Dendritic cell treated with granulocyte-macrophage colony-stimulating factor and Interleukin-4, amounts not matched to agents 40 ng/mL and 50 ng/mL, for 4 days (primary cell): Measurements from ENCODE around the gene ARL11.
"Not testable (repeated sequence)": the region's sequence is repeated elsewhere in the genome, so short reads cannot be mapped to it uniquely, and the experiment has no call there.

Experiments
- H3K27ac Mint-ChIP-seq: one replicate; pipeline ENCODE4 v1.8.0; 2022; ENCODE audit warnings: mild to moderate bottlenecking, mixed read lengths
- H3K27me3 Mint-ChIP-seq: one replicate; pipeline ENCODE4 v1.8.0; 2022; ENCODE audit warnings: mild to moderate bottlenecking, mixed read lengths
- H3K36me3 Mint-ChIP-seq: one replicate; pipeline ENCODE4 v1.8.0; 2022; ENCODE audit warnings: low read depth, mixed read lengths
- H3K4me1 Mint-ChIP-seq: one replicate; pipeline ENCODE4 v1.8.0; 2022; ENCODE audit warnings: low read depth, mixed read lengths
- H3K4me3 Mint-ChIP-seq: one replicate; pipeline ENCODE4 v1.8.0; 2022; ENCODE audit warnings: mild to moderate bottlenecking, moderate library complexity, mixed read lengths
- H3K9me3 Mint-ChIP-seq: one replicate; pipeline ENCODE4 v1.8.0; 2022; ENCODE audit warnings: mixed read lengths
- intact Hi-C: fragments of 100-400 bp; cut with micrococcal nuclease; formaldehyde crosslinking; loops from one replicate; pipeline ENCODE4 v1.15.0; 2022

ARL11 gene

DNA sequence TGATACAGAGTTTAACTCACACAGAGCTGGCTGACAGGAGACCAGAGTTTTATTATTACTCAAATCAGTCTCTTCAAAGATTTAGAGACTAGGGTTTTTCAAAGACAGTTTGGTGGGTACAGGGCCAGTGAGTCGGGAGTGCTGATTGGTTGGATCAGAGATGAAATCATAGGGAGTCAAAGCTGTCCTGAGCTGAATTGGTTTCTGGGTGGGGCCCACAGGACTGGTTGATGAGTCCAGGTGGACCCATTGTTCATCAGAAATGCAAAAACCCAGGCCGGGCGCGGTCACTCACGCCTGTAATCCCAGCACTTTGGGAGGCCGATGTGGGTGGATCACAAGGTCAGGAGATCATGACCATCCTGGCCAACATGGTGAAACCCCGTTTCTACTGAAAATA lies 25.7 kb upstream of the ARL11 start:
- H3K4me3 Mint-ChIP-seq, H3K4me1 Mint-ChIP-seq, H3K36me3 Mint-ChIP-seq, H3K9me3 Mint-ChIP-seq, H3K27ac Mint-ChIP-seq, H3K27me3 Mint-ChIP-seq: not testable (repeated sequence)
- intact Hi-C loops = loop anchor here (10.0 kb wide), 1 partner anchor 108 kb away; the partner anchor contains the start of gene PHF11

GRCh38 chr13:49604570-49604969 lies 23.7 kb upstream of the ARL11 start:
- H3K27me3 Mint-ChIP-seq = no peaks in the 10 kb centered on the region
- intact Hi-C loops = loop anchor here (10.0 kb wide), 1 partner anchor 110 kb away; the partner anchor contains the start of gene PHF11
- no peaks in the 10 kb centered on the region for H3K36me3 Mint-ChIP-seq
- H3K27ac Mint-ChIP-seq = no peak overlapping the region
- peaks cover 13% of the 10 kb centered on the region for H3K4me1 Mint-ChIP-seq
- no peaks in the 10 kb centered on the region for H3K9me3 Mint-ChIP-seq
- no peak overlapping the region for H3K4me3 Mint-ChIP-seq

- peaks cover 13% of the 10 kb centered on the region for H3K4me1 Mint-ChIP-seq
- H3K4me3 Mint-ChIP-seq = peak overlapping the region; percentile 64
- H3K27me3 Mint-ChIP-seq = no peaks in the 10 kb centered on the region
- H3K27ac Mint-ChIP-seq = peak overlapping the region; percentile 66
- intact Hi-C loops = loop anchor here (1.0 to 10.0 kb wide), 2 partner anchors 112 to 306 kb away; partner anchors contain the start of gene PHF11
- H3K36me3 Mint-ChIP-seq = no peaks in the 10 kb centered on the region
- H3K9me3 Mint-ChIP-seq = no peaks in the 10 kb centered on the region
Observed at GRCh38 chr13:49606747-49607648, 21.3 kb upstream of the ARL11 start.

- Mint-ChIP-seq H3K27ac (no peak overlapping the region), H3K27me3 (no peaks in the 10 kb centered on the region), H3K9me3 (no peaks in the 10 kb centered on the region), H3K4me1 (peaks cover 13% of the 10 kb centered on the region), H3K4me3 (no peak overlapping the region), H3K36me3 (no peaks in the 10 kb centered on the region)
- intact Hi-C loops = loop anchor here (1.0 to 10.0 kb wide), 2 partner anchors 113 to 306 kb away; partner anchors contain the start of gene PHF11
Observed at GRCh38 chr13:49607761-49608160, 20.5 kb upstream of the ARL11 start.

DNA sequence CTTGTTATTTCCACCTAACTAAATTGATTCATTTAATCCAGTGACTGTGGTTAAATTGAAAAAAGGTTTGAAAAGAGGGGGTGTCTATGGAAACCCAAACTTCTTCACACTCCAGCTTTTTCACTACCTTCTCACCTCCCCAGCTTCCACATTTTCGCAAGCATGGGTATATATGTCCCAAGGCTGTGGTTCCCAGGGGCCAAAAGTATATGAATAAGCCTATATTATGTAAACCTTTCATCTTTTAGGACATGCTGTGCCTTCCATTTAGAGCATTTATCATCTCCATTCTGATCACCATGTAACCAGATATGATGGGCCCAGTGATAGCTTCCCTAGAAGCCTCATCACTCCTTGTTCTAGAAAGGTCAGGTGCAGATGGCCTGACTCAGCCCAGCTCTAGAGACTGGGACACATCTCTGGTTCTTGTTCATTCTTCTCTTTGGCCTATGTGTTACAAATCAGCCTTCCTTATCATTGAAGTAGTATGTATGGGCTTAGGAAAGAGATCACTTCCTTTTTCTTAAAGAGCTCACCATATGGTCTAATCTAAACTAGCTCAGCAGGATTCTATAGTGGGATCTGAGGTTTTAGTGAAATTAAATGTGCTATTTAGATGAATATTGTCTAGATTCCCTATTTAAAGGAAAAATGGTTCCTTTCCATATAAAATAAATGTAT lies 19.5 kb upstream of the ARL11 start:
- intact Hi-C loops = loop anchor here (10.0 kb wide), 1 partner anchor 114 kb away; the partner anchor contains the start of gene PHF11
- peaks cover 13% of the 10 kb centered on the region for H3K4me1 Mint-ChIP-seq
- H3K36me3 Mint-ChIP-seq = no peaks in the 10 kb centered on the region
- no peaks in the 10 kb centered on the region for H3K9me3 Mint-ChIP-seq
- H3K27me3 Mint-ChIP-seq = no peaks in the 10 kb centered on the region
- no peak overlapping the region for H3K4me3 Mint-ChIP-seq
- H3K27ac Mint-ChIP-seq = no peak overlapping the region

DNA sequence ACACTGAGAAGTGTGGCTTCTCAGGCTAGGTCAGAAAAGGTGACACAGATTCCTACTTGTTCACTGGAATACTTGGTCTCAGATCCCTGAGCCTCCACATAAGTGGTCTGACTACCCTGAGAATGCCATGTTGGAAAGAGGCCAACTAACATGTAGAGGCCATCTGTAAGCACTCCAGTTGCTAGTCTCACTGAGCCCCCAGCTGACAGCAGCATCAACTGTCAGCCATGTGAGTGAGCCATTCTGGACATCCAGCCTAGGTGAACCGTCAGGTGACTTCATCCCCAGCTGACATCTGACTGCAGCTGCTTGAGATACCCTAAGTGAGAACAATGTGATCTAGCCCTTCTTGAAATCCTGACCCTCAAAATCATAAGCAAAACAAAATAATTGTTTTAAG lies 18.1 kb upstream of the ARL11 start:
- intact Hi-C loops = no loop called here
- Mint-ChIP-seq H3K4me1 (peaks cover 13% of the 10 kb centered on the region), H3K4me3 (no peak overlapping the region), H3K9me3 (no peaks in the 10 kb centered on the region), H3K36me3 (no peaks in the 10 kb centered on the region), H3K27me3 (no peaks in the 10 kb centered on the region), H3K27ac (no peak overlapping the region)

DNA sequence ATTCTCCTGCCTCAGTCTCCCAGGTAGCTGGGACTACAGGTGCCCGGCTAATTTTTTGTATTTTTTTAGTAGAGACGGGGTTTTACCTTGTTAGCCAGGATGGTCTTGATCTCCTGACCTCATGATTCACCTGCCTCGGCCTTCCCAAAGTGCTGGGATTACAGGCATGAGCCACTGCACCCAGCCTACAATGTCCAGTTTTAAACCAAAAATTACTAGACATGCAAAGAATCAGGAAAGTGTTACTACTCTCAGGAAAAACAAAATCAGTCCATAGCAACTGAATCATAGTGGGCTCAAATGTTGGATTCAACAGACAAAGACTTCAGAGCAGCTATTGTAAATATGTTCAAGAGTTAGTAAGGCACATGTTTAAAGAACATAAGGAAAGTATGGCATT lies 16.3 kb upstream of the ARL11 start:
- peaks cover 19% of the 10 kb centered on the region for H3K4me1 Mint-ChIP-seq
- H3K27me3 Mint-ChIP-seq, H3K4me3 Mint-ChIP-seq, H3K27ac Mint-ChIP-seq, H3K36me3 Mint-ChIP-seq, H3K9me3 Mint-ChIP-seq, intact Hi-C loops: not testable (repeated sequence)

DNA sequence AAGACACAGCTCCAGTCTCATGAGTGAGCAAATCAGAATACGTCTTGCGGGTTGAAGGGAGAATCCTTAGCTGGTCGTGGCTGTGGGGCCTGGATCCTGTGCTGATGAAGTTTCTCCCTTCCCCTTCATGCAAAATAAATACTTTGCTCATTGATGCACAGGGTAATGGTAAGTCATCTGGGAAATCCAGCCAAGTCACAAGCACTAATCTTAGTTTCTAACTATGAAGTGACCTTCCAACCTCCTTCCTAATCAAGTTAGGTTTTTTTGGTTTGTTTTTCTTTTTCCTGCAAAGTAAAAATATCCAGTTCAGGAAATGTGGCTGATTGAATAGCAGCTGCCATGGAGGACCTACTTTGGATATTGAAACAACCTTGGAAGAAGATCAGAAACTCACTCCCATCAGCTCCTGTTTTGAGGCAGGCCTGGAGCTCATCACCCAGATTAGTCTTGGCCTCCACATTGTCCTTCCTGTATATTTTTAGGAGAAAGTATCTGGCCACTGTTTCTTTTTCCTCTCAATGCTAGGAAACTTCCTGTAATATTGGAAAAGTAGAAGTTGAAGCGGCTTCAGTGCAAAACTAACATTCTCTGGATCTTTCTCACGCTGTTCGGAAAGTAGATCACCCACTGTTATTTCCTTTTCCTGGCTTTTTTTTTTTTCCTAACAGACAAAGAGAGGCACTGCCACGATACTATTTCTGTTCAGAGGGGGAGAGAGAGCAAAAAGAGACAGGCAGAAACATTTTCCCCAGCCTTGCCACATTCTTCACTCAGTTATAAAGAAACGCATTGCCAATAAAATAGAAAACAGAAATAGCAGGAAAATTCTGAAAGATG lies 12.3 kb upstream of the ARL11 start:
- no peaks in the 10 kb centered on the region for H3K27me3 Mint-ChIP-seq
- no peak overlapping the region for H3K27ac Mint-ChIP-seq
- H3K4me1 Mint-ChIP-seq = peaks cover 6% of the 10 kb centered on the region
- H3K9me3 Mint-ChIP-seq = no peaks in the 10 kb centered on the region
- intact Hi-C loops = no loop called here
- no peak overlapping the region for H3K4me3 Mint-ChIP-seq
- H3K36me3 Mint-ChIP-seq = no peaks in the 10 kb centered on the region

- intact Hi-C loops = no loop called here
- no peaks in the 10 kb centered on the region for H3K27me3 Mint-ChIP-seq
- no peak overlapping the region for H3K27ac Mint-ChIP-seq
- no peak overlapping the region for H3K4me3 Mint-ChIP-seq
- H3K9me3 Mint-ChIP-seq = no peaks in the 10 kb centered on the region
- H3K4me1 Mint-ChIP-seq = peaks cover 6% of the 10 kb centered on the region
- H3K36me3 Mint-ChIP-seq = no peaks in the 10 kb centered on the region
Observed at GRCh38 chr13:49616676-49617065, 11.6 kb upstream of the ARL11 start.

DNA sequence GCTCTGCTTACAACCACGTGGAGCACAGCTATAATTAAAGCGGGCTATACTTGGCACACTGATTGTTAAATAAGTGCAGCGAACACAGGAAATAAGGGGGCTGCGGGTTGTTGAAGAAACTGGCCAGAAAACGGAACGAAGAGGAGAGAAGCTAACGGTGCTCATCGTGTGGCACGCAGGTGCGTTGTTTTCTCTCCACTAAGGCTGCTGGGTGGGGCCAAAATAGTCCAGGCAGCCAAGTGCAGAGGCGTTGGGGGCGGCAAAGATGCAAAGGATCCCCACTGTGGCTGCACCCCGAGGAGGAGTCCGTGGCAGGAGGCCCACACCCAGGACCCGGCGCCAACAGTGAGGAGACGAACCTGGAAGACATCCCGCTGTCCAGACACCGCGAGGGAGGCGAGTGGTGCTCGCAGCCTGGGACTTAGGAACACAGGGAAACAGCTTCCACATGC lies 8.1 kb upstream of the ARL11 start:
- intact Hi-C loops = no loop called here
- Mint-ChIP-seq H3K27me3 (no peaks in the 10 kb centered on the region), H3K27ac (no peak overlapping the region), H3K4me3 (no peak overlapping the region), H3K36me3 (no peaks in the 10 kb centered on the region), H3K9me3 (no peaks in the 10 kb centered on the region), H3K4me1 (peaks cover 7% of the 10 kb centered on the region)

DNA sequence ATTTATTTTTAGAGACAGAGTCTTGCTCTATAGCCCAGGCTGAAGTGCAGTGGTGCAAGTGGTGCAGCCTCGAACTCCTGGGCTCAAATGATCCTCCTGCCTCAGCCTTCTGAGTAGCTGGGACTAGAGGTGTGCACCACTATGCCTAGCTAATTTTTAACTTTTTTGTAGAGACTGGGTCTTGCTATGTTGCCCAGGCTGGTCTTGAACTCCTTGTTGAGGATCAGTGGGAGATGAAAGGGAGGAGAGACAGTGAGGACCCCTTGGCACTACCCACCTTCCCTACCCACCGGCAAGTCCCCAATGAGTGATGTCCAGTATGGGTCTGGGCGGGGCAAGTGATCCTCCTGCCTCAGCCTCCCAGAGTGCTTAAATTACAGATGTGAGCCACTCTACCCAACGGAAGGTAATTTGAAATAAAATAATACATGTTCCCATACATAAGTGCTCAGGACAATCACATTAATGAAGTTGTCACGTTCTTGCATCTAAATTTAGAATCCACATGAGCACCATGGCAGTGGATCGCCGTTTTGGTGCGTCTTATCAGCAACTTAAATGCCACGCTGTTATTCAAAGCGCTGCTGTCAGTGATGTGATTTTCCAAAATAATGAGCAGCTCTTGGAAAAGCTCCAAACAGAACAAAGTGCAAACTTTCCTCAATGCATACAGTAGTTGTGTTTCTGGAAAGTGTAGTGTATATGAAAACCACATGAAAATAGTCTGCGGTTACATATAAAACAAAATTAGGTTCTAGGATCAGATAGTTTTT lies 5.9 kb upstream of the ARL11 start:
- Mint-ChIP-seq H3K4me3 (no peak overlapping the region), H3K27me3 (no peaks in the 10 kb centered on the region), H3K4me1 (peaks cover 14% of the 10 kb centered on the region), H3K9me3 (no peaks in the 10 kb centered on the region), H3K36me3 (no peaks in the 10 kb centered on the region), H3K27ac (no peak overlapping the region)
- intact Hi-C loops = no loop called here

DNA sequence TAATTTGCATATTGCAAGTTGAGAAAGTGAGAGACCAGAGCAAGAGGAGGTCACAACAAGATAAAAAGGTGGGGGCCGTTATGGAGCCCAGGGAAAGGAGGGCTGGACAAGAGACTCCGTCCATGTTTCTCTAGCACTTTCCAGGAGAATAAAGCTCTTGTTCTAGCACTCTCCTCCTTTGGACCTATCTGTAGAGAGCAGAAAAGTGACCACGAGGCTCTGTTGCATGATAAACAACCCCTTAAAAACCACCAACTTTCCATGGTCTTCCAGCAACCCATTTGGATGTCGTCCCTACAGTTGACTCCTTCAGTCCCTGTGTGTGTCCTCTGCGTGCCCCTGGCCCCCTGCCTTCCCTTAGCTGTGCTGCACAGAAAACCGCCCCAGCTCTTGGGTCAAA lies 4.1 kb upstream of the ARL11 start:
- Mint-ChIP-seq H3K9me3 (no peaks in the 10 kb centered on the region), H3K36me3 (peaks cover 8% of the 10 kb centered on the region), H3K27ac (no peak overlapping the region), H3K4me3 (no peak overlapping the region), H3K27me3 (no peaks in the 10 kb centered on the region), H3K4me1 (peaks cover 30% of the 10 kb centered on the region)
- intact Hi-C loops = no loop called here

- Mint-ChIP-seq H3K27ac (peak overlapping the region; percentile 76), H3K4me1 (peaks cover 40% of the 10 kb centered on the region), H3K9me3 (no peaks in the 10 kb centered on the region), H3K27me3 (no peaks in the 10 kb centered on the region), H3K4me3 (no peak overlapping the region), H3K36me3 (peaks cover 15% of the 10 kb centered on the region)
- intact Hi-C loops = no loop called here
Observed at GRCh38 chr13:49625392-49626079, 2.8 kb upstream of the ARL11 start.
